Lung microvascular endothelial cell (primary cell): ENCODE data around the gene CGNL1. TPM values are rescaled to one million over a fixed set of nuclear protein-coding genes. Genes with fewer than 3 reads are reported as not detected.

Experiments used
- DNase-seq, 2 donors: peaks; one replicate each; pipeline versions ENCODE4 v3.0.0 to v3.0.0-alpha.2; 2010; ENCODE audit warnings: low read depth in 2 of 2
- total RNA-seq: library from RNA; depleted of rRNA; stranded (reverse); fragments of >200 nt; gene quantifications from 2 replicates; pipeline ENCODE4 v1.2.1, GENCODE V29; 2014

CGNL1 gene
- total RNA-seq, 1 donor from 2014 or later: 38.3 TPM

DNA sequence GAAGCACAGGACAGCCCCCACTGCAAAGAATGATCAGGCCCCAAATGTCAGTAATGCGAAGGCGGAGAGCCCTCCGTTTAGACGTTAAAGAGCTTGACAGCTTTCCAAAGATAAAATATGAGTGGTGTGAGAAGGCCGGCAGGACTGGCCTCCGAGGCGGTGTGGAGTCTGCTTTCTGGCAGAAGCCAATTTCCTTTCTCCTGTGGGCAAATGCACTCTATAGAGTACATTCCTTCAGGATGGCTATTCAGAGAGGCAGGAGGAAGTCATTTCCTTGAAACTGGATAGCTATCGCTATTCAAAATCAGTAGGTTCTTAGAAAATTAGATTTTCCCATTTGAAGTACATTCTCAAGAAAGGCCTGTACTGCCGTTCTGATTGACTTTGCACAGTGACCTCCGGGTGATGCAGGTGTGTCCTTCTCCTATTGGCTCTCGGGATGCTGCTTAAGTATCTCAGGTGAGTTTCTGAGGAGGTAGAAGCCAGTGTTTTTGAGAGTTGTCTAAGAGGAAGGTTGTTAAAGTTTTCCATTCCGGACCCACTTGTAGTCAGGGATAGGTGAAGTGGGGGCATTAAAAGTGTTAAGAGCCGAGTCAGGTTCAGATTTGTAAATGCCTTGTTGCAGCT lies 142.6 kb downstream of the CGNL1 start:
- peak in 1 of 2 donors; percentile 43 for DNase-seq

DNA sequence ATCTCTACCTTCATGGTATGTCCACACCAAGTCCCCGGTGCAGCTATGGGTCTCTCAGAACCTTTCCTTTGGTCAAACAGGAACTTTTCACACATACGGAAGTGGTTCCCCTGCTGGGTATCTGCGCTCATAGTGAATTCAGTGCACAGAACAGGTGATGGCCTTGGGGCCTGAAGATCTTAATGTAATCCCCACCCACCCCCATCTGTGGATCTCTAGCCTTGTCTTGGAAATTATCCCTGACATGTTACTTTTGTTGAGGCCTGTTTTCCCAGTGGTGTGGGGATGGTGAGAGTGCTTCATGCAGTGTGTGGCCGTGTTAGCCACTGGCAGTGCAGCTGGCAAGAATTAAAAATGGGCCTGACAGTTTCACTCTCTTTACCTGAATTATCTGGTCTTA lies 143.5 kb downstream of the CGNL1 start:
- DNase-seq: no peak

DNA sequence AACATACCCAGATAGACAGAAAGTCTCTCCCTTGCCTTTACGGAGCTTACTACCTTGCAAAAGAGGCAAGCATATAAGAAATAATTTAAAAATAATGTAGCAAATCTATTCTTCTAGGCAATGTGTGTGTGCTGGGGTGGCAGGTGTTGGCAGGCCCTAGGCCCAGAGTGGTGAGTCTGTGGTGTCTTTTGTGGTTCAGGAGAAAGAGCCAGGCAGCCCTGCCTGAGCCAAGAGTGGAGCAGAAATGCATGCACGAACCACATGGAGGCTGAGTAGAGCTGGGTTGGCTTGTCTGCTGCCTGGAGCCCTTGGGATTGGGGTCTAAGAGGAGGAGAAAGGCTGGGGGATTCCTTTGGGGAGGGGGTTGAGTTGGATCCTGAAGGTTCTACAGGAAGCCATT lies 145.2 kb downstream of the CGNL1 start:
- no peak for DNase-seq

GRCh38 chr15:57522148-57522547 lies 145.8 kb downstream of the CGNL1 start:
- DNase-seq: peak in 1 of 2 donors; percentile 47

- DNase-seq: peak in 1 of 2 donors; percentile 37
Observed at GRCh38 chr15:57525581-57525980, 149.3 kb downstream of the CGNL1 start.

DNA sequence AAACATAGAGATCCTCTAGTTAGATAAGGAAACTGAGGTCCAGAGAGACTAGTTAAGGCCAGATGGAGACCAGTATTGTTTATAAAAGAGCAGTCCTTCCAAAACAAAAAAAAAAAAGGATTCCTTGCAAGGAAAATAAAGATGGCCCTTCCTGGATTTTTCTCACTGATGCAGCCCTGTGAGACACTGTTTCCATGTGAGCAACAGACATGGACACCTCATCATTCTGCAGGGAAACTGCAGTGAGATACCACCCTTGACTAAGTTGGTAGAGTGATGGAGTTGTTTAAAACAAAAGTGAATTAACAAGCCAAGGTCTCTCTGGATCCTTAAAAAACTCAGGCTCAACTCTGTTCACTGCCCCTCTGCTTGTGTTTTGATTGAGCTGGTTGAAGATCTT lies 149.8 kb downstream of the CGNL1 start:
- DNase-seq: no peak

DNA sequence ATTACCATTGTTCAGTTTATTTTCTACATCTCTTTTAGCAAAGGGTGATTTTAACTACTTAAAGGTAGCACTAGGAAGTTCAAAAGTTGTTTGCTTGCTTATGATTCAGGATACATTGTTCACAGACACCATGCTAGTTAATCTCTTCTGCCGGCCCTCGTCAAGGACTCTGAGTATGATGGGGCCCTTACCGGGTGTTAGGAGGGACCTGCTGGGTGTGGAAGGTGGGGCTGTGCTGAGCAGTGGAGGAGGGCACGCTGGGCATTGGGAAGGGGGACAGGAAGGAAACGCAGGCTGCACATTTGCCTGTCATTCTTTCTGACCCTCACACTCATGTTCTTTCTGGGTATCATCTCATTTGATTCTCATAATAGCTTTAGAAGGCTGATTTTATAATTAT lies 150.3 kb downstream of the CGNL1 start:
- no peak for DNase-seq

GRCh38 chr15:57527382-57528091 lies 151.2 kb downstream of the CGNL1 start:
- DNase-seq: peak; percentile 86 to 90

DNA sequence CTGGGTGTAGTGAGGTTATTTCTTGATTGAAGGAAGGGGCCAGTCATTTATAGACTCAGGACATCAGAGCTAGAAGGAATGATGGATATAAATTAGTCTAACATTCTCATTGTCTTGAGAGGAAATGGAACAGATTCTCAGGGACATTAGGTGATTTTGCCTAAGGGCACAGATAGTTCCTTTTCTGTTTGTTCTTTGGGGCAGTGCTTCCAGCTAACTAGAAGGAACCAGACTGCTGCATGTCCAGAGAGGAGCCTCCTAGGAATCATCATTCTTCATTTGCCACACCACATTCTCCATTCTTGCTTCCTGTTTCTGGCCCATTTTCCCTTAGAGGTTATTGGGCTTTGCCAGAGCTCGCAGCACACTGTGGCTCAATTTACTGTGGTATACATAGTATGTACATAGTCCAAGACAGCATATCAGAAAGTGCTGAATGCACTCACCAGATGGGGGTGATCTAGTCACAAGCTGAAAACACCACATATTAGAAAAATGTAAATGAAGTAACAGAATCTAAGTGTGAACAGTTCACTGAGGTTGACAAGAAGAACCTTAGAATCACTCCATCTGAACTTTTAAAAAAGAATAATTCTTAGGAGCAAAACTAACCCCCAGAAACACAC lies 152.7 kb downstream of the CGNL1 start:
- no peak for DNase-seq

GRCh38 chr15:57529748-57530147 lies 153.4 kb downstream of the CGNL1 start:
- DNase-seq: no peak

- DNase-seq: no peak
Observed at GRCh38 chr15:57532731-57533447, 156.6 kb downstream of the CGNL1 start.

GRCh38 chr15:57533448-57533799 lies 157.1 kb downstream of the CGNL1 start:
- DNase-seq: no peak

- peak in 1 of 2 donors; percentile 32 for DNase-seq
Observed at GRCh38 chr15:57534281-57534680, 158.0 kb downstream of the CGNL1 start.

DNA sequence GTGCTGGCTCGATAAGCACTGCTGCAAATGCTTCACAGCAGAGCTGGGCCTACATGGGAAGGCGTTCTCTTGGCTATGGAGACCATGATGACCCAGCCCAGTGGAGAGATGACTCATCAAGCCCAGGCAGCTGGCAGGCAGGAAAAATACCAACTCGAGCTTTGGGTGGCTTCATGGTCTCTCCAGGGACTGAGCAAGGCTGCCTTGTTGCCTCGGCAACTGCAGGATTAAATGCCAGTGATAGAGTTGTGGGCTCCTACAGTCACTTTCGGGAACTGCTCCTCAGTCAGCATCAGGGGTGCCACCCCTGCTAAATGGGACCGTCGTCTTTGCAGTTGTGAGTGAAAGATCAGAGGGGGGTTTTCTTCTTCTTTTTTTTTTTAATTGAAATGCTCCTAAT lies 160.8 kb downstream of the CGNL1 start:
- peak; percentile 49 to 73 for DNase-seq

- no peak for DNase-seq
Observed at GRCh38 chr15:57537488-57538264, 161.4 kb downstream of the CGNL1 start.

DNA sequence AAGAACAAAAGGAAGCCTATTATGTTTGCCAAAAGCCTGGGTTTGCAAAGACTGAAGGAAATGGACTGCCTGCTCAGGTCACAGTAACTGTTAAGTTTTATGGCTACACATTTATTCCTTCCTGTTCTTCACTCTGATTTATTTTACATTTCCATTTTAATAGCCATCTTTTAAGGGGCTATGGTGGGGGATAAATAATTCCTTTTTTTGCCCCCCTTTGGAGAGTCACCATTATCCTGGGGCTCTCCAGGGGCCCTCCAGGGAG lies 161.9 kb downstream of the CGNL1 start:
- DNase-seq: no peak

DNA sequence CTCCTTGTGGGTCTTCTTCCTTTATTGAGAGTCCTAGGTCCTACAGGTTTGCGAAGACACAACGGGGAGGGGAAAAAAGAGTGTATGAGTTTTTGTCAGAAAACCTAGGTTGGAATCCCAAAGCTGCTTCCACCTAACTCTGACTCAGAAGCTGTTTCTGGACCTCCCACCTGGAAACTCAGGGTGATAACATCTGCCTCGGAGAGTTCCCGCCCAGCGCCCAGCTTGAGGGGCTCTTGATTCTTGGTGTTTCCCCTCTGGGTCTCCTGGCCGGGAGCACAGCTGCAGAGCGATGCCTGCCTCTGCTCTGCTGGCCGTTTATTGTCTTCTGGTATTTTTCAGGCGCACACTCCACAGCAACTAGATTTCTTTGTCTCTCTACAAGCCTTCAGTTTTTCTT lies 162.5 kb downstream of the CGNL1 start:
- no peak for DNase-seq

GRCh38 chr15:57540211-57540610 lies 163.9 kb downstream of the CGNL1 start:
- DNase-seq: no peak

DNA sequence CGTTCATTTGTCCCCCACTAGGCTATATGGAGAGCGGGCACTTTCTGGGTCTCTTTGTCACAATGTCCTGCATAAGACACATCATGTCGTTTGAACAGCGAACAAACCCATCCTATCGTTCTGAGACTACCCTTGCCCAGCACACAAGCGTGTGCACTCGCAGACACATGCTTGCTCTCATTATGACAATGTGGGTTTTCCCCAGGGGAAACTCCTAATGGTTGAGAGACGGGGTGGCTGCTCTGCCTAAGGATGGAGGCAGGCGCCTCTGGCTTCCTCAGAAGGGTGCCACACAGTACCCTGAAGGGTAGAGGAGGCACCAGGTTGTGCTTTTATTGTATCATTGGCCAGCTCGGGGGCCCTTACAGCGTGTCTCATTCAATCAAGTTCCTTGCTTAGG lies 164.4 kb downstream of the CGNL1 start:
- no peak for DNase-seq

DNA sequence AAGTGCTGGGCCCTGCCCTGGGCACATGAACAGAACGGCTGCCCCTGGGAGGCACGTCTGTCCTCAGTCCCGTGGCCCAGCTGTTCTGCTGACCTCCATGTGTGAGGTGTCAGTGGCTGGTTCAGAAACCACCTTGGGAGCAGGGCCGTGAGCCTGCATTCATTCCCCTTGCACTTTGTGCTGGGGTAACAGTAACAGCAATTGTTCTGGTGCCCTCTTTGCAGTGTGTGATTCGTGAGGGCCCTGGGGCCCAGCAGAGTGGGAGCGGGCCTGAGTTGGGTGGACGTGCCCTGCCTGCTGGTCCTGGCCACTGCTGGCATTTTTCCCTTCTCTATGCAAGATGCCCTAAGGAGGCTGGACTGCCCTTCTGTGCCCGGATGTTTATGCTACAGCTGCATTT lies 165.0 kb downstream of the CGNL1 start:
- DNase-seq: no peak

DNA sequence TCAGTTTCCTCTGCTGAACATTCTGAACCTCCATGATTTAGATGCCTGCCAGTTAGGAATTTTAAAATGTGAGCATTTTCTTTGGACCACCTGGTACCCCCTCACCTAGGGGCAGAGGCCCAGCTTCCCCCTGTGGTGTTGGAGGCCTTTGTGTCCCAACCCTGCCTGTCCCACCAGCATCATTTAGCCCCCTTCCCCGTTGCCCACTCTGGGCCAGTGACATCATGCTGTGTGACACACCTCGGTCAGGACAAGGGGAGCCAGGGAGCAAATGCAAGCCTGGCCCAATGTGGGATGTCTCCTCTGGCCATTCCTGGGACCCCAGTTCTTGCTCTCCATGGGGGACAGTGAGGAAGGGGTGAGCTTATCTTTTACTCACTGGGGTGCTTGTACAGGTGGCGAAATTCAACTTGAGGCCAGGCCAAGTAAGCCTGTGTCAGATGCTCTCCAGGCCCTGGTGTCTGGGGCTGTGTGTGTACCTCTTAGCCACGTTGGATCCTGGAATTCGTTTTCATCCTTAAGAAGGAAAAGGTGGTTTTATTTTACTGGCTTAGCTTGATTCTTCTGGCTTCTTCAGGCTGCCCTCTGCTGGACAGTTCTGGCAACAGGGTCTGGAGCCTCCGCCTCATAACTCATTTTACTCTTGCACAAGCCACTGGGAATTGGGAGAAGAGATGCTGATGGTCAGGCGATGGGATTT lies 165.7 kb downstream of the CGNL1 start:
- peak; percentile 76 for DNase-seq
